ENCODE results near the gene GAL3ST2. TPM values are rescaled to one million over a fixed set of nuclear protein-coding genes. Genes with fewer than 3 reads are reported as not detected.
A peak's percentile ranks its signal among the peaks of the same experiment; 100 is the strongest.

The GAL3ST2 gene
- total and polyA plus RNA-seq, 9 donors = 0.09 to 0.43 (median 0.25) TPM; not detected in 4

- H3K27me3 ChIP-seq (ENCODE audit: control insufficient read depth, insufficient read depth, low read length) = peaks cover 16% of the 10 kb centered on the region
- H3K4me1 ChIP-seq (ENCODE audit: control insufficient read depth, insufficient read depth, low read length) = no peaks in the 10 kb centered on the region
- no peaks in the 10 kb centered on the region for H3K36me3 ChIP-seq (ENCODE audit: control insufficient read depth, insufficient read depth, low read length)
- no peaks in the 10 kb centered on the region for H3K9me3 ChIP-seq (replicated peaks; ENCODE audit: control insufficient read depth, low read depth, low read length)
- DNase-seq = no peak
- H3K27ac ChIP-seq (ENCODE audit: low read length) = no peak overlapping the region
- H3K4me3 ChIP-seq (ENCODE audit: low read length) = no peak overlapping the region
- WGBS (ENCODE audit: insufficient coverage) = 49% methylated on average over 4 of the region's 13 CpGs
Observed at GRCh38 chr2:241837197-241837965, 60.8 kb downstream of the GAL3ST2 start.

GRCh38 chr2:241841181-241842066 lies 64.8 kb downstream of the GAL3ST2 start:
- Histone ChIP-seq H3K4me1 (ENCODE audit: control insufficient read depth, insufficient read depth, low read length) (peaks cover 24% of the 10 kb centered on the region), H3K27me3 (ENCODE audit: control insufficient read depth, insufficient read depth, low read length) (peaks cover 14% of the 10 kb centered on the region), H3K4me3 (ENCODE audit: low read length) (no peak overlapping the region), H3K36me3 (ENCODE audit: control insufficient read depth, insufficient read depth, low read length) (no peaks in the 10 kb centered on the region), H3K9me3 (replicated peaks; ENCODE audit: control insufficient read depth, low read depth, low read length) (no peaks in the 10 kb centered on the region), H3K27ac (ENCODE audit: low read length) (no peak overlapping the region)
- no peak for DNase-seq
- WGBS (ENCODE audit: insufficient coverage) = 57% methylated on average over 11 of the region's 28 CpGs

GRCh38 chr2:241842067-241842415 lies 65.4 kb downstream of the GAL3ST2 start:
- Histone ChIP-seq H3K27ac (ENCODE audit: low read length) (no peak overlapping the region), H3K9me3 (replicated peaks; ENCODE audit: control insufficient read depth, low read depth, low read length) (no peaks in the 10 kb centered on the region), H3K4me3 (ENCODE audit: low read length) (no peak overlapping the region), H3K36me3 (ENCODE audit: control insufficient read depth, insufficient read depth, low read length) (no peaks in the 10 kb centered on the region), H3K27me3 (ENCODE audit: control insufficient read depth, insufficient read depth, low read length) (peaks cover 13% of the 10 kb centered on the region), H3K4me1 (ENCODE audit: control insufficient read depth, insufficient read depth, low read length) (peaks cover 24% of the 10 kb centered on the region)
- 73% methylated on average over 2 of the region's 11 CpGs for WGBS (ENCODE audit: insufficient coverage)
- DNase-seq = no peak

- DNase-seq = peak; percentile 60
- peak overlapping the region; percentile 58 for H3K27ac ChIP-seq (ENCODE audit: low read length)
- H3K36me3 ChIP-seq (ENCODE audit: control insufficient read depth, insufficient read depth, low read length) = no peaks in the 10 kb centered on the region
- no peak overlapping the region for H3K4me3 ChIP-seq (ENCODE audit: low read length)
- H3K9me3 ChIP-seq (replicated peaks; ENCODE audit: control insufficient read depth, low read depth, low read length) = no peaks in the 10 kb centered on the region
- H3K27me3 ChIP-seq (ENCODE audit: control insufficient read depth, insufficient read depth, low read length) = peaks cover 8% of the 10 kb centered on the region
- 53% methylated on average over 24 of the region's 29 CpGs for WGBS (ENCODE audit: insufficient coverage)
- peaks cover 24% of the 10 kb centered on the region for H3K4me1 ChIP-seq (ENCODE audit: control insufficient read depth, insufficient read depth, low read length)
Observed at GRCh38 chr2:241842620-241843211, 66.1 kb downstream of the GAL3ST2 start.

- Histone ChIP-seq H3K36me3 (ENCODE audit: control insufficient read depth, insufficient read depth, low read length) (no peaks in the 10 kb centered on the region), H3K27ac (ENCODE audit: low read length) (peak overlapping the region; percentile 58), H3K9me3 (replicated peaks; ENCODE audit: control insufficient read depth, low read depth, low read length) (no peaks in the 10 kb centered on the region), H3K4me1 (ENCODE audit: control insufficient read depth, insufficient read depth, low read length) (peaks cover 24% of the 10 kb centered on the region), H3K4me3 (ENCODE audit: low read length) (no peak overlapping the region), H3K27me3 (ENCODE audit: control insufficient read depth, insufficient read depth, low read length) (peaks cover 5% of the 10 kb centered on the region)
- DNase-seq = no peak
- 55% methylated on average over 29 of the region's 52 CpGs for WGBS (ENCODE audit: insufficient coverage)
Observed at GRCh38 chr2:241843321-241844065, 66.9 kb downstream of the GAL3ST2 start.

GRCh38 chr2:241844066-241844728 lies 67.6 kb downstream of the GAL3ST2 start:
- DNase-seq = peak; percentile 94
- H3K27me3 ChIP-seq (ENCODE audit: control insufficient read depth, insufficient read depth, low read length) = peaks cover 3% of the 10 kb centered on the region
- peak overlapping the region; percentile 43 for H3K4me3 ChIP-seq (ENCODE audit: low read length)
- H3K4me1 ChIP-seq (ENCODE audit: control insufficient read depth, insufficient read depth, low read length) = peaks cover 24% of the 10 kb centered on the region
- no peaks in the 10 kb centered on the region for H3K9me3 ChIP-seq (replicated peaks; ENCODE audit: control insufficient read depth, low read depth, low read length)
- no peak overlapping the region for H3K27ac ChIP-seq (ENCODE audit: low read length)
- WGBS (ENCODE audit: insufficient coverage) = 3% methylated on average over 61 of the region's 65 CpGs
- H3K36me3 ChIP-seq (ENCODE audit: control insufficient read depth, insufficient read depth, low read length) = no peaks in the 10 kb centered on the region

GRCh38 chr2:241844831-241845578 lies 68.4 kb downstream of the GAL3ST2 start:
- no peaks in the 10 kb centered on the region for H3K9me3 ChIP-seq (replicated peaks; ENCODE audit: control insufficient read depth, low read depth, low read length)
- WGBS (ENCODE audit: insufficient coverage) = 57% methylated on average over 29 of the region's 37 CpGs
- H3K36me3 ChIP-seq (ENCODE audit: control insufficient read depth, insufficient read depth, low read length) = no peaks in the 10 kb centered on the region
- H3K4me3 ChIP-seq (ENCODE audit: low read length) = peak overlapping the region; percentile 43
- H3K27ac ChIP-seq (ENCODE audit: low read length) = no peak overlapping the region
- no peak for DNase-seq
- H3K27me3 ChIP-seq (ENCODE audit: control insufficient read depth, insufficient read depth, low read length) = peaks cover 3% of the 10 kb centered on the region
- peaks cover 24% of the 10 kb centered on the region for H3K4me1 ChIP-seq (ENCODE audit: control insufficient read depth, insufficient read depth, low read length)

GRCh38 chr2:241846406-241846805 lies 69.8 kb downstream of the GAL3ST2 start:
- Histone ChIP-seq H3K27me3 (ENCODE audit: control insufficient read depth, insufficient read depth, low read length) (peaks cover 3% of the 10 kb centered on the region), H3K9me3 (replicated peaks; ENCODE audit: control insufficient read depth, low read depth, low read length) (no peaks in the 10 kb centered on the region), H3K4me1 (ENCODE audit: control insufficient read depth, insufficient read depth, low read length) (peaks cover 24% of the 10 kb centered on the region), H3K27ac (ENCODE audit: low read length) (no peak overlapping the region), H3K36me3 (ENCODE audit: control insufficient read depth, insufficient read depth, low read length) (no peaks in the 10 kb centered on the region), H3K4me3 (ENCODE audit: low read length) (no peak overlapping the region)
- DNase-seq = no peak
- 76% methylated on average over 22 of the region's 22 CpGs for WGBS (ENCODE audit: insufficient coverage)
